Fibroblast of upper back skin (primary cell): ENCODE measurements around the gene ELANE.
"Not testable (repeated sequence)": the region's sequence is repeated elsewhere in the genome, so short reads cannot be mapped to it uniquely, and the experiment has no call there.

Source experiments
- DNase-seq: peaks from one replicate; pipeline ENCODE4 v3.0.0-alpha.2; 2013

The ELANE gene

GRCh38 chr19:881385-882071 is 29.4 kb downstream of the ELANE start:
- no peak for DNase-seq

- DNase-seq = no peak
Observed at GRCh38 chr19:882871-883497, 30.9 kb downstream of the ELANE start.

GRCh38 chr19:883661-884211 is 31.6 kb downstream of the ELANE start:
- DNase-seq = no peak

- no peak for DNase-seq
Observed at GRCh38 chr19:884420-885211, 32.5 kb downstream of the ELANE start.

- DNase-seq = no peak
Observed at GRCh38 chr19:885536-886224, 33.6 kb downstream of the ELANE start.

GRCh38 chr19:887072-887471 is 35.0 kb downstream of the ELANE start:
- peak; percentile 62 for DNase-seq

- DNase-seq = no peak
Observed at GRCh38 chr19:887599-887998, 35.5 kb downstream of the ELANE start.

- DNase-seq = no peak
Observed at GRCh38 chr19:888581-889385, 36.7 kb downstream of the ELANE start.

- no peak for DNase-seq
Observed at GRCh38 chr19:889662-890295, 37.7 kb downstream of the ELANE start.

- DNase-seq = no peak
Observed at GRCh38 chr19:890831-891230, 38.7 kb downstream of the ELANE start.

GRCh38 chr19:891421-892200 is 39.5 kb downstream of the ELANE start:
- DNase-seq = not testable (repeated sequence)

GRCh38 chr19:892243-892893 is 40.3 kb downstream of the ELANE start:
- DNase-seq = no peak

- peak; percentile 91 for DNase-seq
Observed at GRCh38 chr19:892894-893689, 41.0 kb downstream of the ELANE start, which contains the start of the genes MED16 and RNU6-9. Gene MED16, minus strand, starts transcription at chr19:893187. Its CDS starts 2,056 bp downstream, at chr19:891131. Gene RNU6-9, plus strand, starts transcription at chr19:893484.

- no peak for DNase-seq
Observed at GRCh38 chr19:896434-896833, 44.3 kb downstream of the ELANE start.

- no peak for DNase-seq
Observed at GRCh38 chr19:896999-897398, 44.9 kb downstream of the ELANE start.

GRCh38 chr19:897442-898039 is 45.4 kb downstream of the ELANE start:
- DNase-seq = no peak

- DNase-seq = no peak
Observed at GRCh38 chr19:898663-899062, 46.6 kb downstream of the ELANE start.

- no peak for DNase-seq
Observed at GRCh38 chr19:899336-900042, 47.4 kb downstream of the ELANE start.
